Progenitor cell of endocrine pancreas (in vitro differentiated cells): Measurements from ENCODE around the gene TBC1D24. TPM values are rescaled to one million over a fixed set of nuclear protein-coding genes. Genes with fewer than 3 reads are reported as not detected.

ENCODE experiments used
- DNase-seq: peaks from one replicate; pipeline ENCODE4 v3.0.0; 2021; ENCODE audit warnings: low spot score; ENCODE audit not compliant: unreplicated experiment
- H3K27ac Mint-ChIP-seq: 2 replicates; pipeline ENCODE4 v1.8.0; 2021; ENCODE audit warnings: mild to moderate bottlenecking, moderate library complexity, mixed read lengths
- H3K27me3 Mint-ChIP-seq: 2 replicates; pipeline ENCODE4 v1.8.0; 2021; ENCODE audit warnings: mixed read lengths
- H3K36me3 Mint-ChIP-seq: 2 replicates; pipeline ENCODE4 v1.8.0; 2022; ENCODE audit warnings: mixed read lengths; ENCODE audit not compliant: insufficient read depth
- H3K4me1 Mint-ChIP-seq: 2 replicates; pipeline ENCODE4 v1.8.0; 2021; ENCODE audit warnings: low read depth, mixed read lengths
- H3K4me3 Mint-ChIP-seq: 2 replicates; pipeline ENCODE4 v1.8.0; 2021; ENCODE audit warnings: low read depth, mild to moderate bottlenecking, moderate library complexity, mixed read lengths
- H3K9me3 Mint-ChIP-seq: 2 replicates; pipeline ENCODE4 v1.8.0; 2021; ENCODE audit warnings: low read depth, mixed read lengths
- total RNA-seq: library from RNA; stranded (reverse); gene quantifications from 2 replicates; pipeline ENCODE4 v1.2.1, GENCODE V29; 2021
- TF ChIP-seq, protein P1 (sequence below): fragments of 200-600 bp; sonication (generic); IDR thresholded peaks from one replicate; pipeline ENCODE4 v1.5.0; 2021; ENCODE audit warnings: antibody characterized with exemption, mild to moderate bottlenecking; ENCODE audit not compliant: unreplicated experiment

TBC1D24 gene
- total RNA-seq, 1 donor from 2014 or later, result 23.8 TPM

GRCh38 chr16:2500430-2500917, 25.5 kb downstream of the TBC1D24 start:
- H3K4me1 Mint-ChIP-seq, result no peaks in the 10 kb centered on the region
- H3K9me3 Mint-ChIP-seq, result no peaks in the 10 kb centered on the region
- TF ChIP-seq, protein P1, sequence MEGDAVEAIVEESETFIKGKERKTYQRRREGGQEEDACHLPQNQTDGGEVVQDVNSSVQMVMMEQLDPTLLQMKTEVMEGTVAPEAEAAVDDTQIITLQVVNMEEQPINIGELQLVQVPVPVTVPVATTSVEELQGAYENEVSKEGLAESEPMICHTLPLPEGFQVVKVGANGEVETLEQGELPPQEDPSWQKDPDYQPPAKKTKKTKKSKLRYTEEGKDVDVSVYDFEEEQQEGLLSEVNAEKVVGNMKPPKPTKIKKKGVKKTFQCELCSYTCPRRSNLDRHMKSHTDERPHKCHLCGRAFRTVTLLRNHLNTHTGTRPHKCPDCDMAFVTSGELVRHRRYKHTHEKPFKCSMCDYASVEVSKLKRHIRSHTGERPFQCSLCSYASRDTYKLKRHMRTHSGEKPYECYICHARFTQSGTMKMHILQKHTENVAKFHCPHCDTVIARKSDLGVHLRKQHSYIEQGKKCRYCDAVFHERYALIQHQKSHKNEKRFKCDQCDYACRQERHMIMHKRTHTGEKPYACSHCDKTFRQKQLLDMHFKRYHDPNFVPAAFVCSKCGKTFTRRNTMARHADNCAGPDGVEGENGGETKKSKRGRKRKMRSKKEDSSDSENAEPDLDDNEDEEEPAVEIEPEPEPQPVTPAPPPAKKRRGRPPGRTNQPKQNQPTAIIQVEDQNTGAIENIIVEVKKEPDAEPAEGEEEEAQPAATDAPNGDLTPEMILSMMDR, result no peak
- no peak for DNase-seq
- H3K27ac Mint-ChIP-seq, result no peak overlapping the region
- H3K4me3 Mint-ChIP-seq, result no peak overlapping the region
- H3K36me3 Mint-ChIP-seq, result peaks cover 3% of the 10 kb centered on the region
- H3K27me3 Mint-ChIP-seq, result no peaks in the 10 kb centered on the region

- Mint-ChIP-seq H3K9me3 (no peaks in the 10 kb centered on the region), H3K4me3 (peak overlapping the region; percentile 19)
These were observed 26.2 kb downstream of the TBC1D24 start for GRCh38 chr16:2500918-2501750.

DNA sequence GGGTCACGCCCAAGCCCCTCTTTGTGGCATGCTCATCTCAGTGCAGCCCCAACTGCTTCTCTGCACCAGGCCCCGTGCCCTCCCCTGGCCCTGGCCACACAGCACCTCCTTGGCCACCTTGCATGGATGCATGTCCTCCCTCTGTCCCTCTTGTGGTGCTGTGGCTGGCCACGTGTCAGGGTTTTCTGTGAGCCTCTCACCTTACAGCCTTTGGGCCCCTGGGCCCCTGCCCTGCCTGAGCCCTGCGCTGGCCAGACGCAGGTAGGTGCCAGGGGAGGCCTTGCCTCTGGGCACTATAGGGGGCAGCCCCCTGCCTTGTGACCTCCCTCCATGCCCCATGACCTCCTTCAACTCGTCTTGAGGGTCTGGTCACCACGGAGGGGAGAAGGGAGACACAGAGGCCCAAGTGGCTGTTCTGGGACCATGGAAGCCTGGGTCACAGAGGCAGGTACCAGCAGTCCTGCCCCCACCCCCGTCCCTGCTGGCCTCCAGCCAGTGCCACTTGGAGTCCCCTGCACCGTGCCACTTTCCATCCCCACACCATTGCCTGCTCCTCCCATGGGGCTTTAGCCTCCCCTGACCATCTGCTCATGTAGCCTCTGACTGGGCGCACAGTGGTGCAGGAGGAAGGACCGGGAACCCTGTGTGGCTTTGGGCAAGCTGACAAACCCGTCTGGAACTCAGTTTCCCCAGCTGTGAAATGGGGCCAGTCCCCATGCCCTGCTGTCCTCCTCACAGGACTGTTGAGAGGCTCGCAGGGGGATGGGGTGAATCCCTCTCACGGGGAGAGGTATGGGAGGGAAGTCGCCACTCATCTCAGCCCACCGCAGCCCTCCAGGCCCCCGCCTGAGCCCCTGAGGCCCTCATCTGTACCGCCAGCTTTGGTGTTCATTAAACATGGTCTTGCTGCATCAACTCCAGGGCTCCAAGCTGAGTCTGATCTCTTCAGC, 27.3 kb downstream of the TBC1D24 start:
- peaks cover 3% of the 10 kb centered on the region for H3K36me3 Mint-ChIP-seq
- H3K4me3 Mint-ChIP-seq, result no peak overlapping the region
- no peak for DNase-seq
- TF ChIP-seq, protein P1, result no peak
- H3K27ac Mint-ChIP-seq, result no peak overlapping the region
- H3K9me3 Mint-ChIP-seq, result no peaks in the 10 kb centered on the region
- no peaks in the 10 kb centered on the region for H3K27me3 Mint-ChIP-seq
- no peaks in the 10 kb centered on the region for H3K4me1 Mint-ChIP-seq

More at GRCh38 chr16:2500918-2501750, 26.2 kb downstream of the TBC1D24 start:
- TF ChIP-seq, protein P1, result peak; percentile 99
- no peak overlapping the region for H3K27ac Mint-ChIP-seq
- no peaks in the 10 kb centered on the region for H3K27me3 Mint-ChIP-seq
- no peaks in the 10 kb centered on the region for H3K4me1 Mint-ChIP-seq
- H3K36me3 Mint-ChIP-seq, result peaks cover 3% of the 10 kb centered on the region
- peak; percentile 90 for DNase-seq

GRCh38 chr16:2505695-2506094, 30.8 kb downstream of the TBC1D24 start:
- Mint-ChIP-seq H3K9me3 (no peaks in the 10 kb centered on the region), H3K4me3 (no peak overlapping the region), H3K4me1 (no peaks in the 10 kb centered on the region), H3K27ac (peak overlapping the region; percentile 59), H3K36me3 (peaks cover 3% of the 10 kb centered on the region), H3K27me3 (no peaks in the 10 kb centered on the region)
- DNase-seq, result no peak
- TF ChIP-seq, protein P1, result no peak
